ENCODE measurements around the gene AMMECR1.
"Not testable (repeated sequence)": the region's sequence is repeated elsewhere in the genome, so short reads cannot be mapped to it uniquely, and the experiment has no call there.

AMMECR1 gene

GRCh38 chrX:110317820-110318663 lies at the start of gene AMMECR1:
TSS of gene AMMECR1 (minus strand) at chrX:110318085. CDS start at chrX:110318071, 14 bp downstream.
- peak; percentile 73 to 78 for DNase-seq

GRCh38 chrX:110363244-110363643 lies 45.4 kb upstream of the AMMECR1 start:
- no peak for DNase-seq

DNA sequence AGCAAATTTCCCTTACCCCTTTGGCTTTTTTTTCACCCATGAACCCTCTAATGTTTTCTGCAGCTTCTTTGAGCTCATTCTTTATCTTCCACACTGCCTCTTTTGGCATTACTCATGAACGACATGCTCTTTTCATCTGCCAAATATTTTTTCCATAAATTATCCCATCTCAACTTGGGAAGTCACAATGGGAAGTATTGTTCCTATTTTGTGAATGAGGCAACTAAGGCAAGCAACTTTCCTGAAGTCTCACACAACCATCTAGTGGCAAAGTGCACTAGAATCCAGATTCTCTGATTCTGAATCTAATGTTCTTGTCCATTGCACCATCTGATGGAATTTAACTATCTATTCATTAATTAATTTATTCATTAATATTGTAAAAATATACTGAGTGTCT lies 41.4 kb upstream of the AMMECR1 start:
- DNase-seq: no peak

DNA sequence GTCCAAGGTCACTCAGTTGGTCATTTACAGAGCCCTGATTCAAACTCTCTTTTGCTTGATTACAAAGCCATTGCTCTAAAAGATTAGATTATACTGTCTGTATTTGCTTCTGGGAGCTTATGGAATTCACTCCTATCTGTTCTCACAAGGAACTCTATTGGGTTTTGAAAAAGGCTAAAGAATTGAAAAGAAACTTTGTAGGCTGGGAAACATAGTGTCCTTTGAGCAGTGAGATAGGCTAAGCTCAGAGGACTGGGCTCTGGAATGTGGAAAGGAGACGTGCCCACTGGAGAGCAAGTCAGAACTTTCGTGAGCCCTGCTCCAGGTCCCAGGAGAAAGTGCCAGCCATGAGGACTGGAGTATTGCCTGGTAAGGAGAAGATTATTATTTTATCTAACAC lies 40.7 kb upstream of the AMMECR1 start, which contains the start of gene RTL9:
Gene RTL9 (plus strand): TSS at position 301 of the 400 bp plus-strand sequence. CDS start 91,770 bp downstream, outside the sequence.
- DNase-seq: no peak

DNA sequence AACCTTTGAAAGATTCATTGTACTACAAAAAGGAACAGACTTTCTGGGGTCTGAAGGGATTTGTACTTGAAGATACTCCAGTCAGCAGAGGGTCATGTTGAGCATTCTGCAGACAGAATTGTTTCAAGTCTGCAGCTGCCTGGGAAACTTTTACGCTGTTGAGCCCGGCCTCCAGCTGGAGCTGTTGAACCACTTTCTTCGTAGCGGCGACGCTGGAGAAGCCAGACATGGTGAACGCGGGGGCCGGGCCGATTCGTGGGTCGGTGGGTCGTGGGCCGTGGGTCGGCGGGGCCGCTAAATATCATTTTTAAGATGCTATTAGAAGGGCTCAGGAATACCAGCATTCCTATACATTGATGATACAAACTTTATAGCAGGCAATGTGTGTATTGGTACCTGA lies 28.8 kb upstream of the AMMECR1 start:
- no peak for DNase-seq

DNA sequence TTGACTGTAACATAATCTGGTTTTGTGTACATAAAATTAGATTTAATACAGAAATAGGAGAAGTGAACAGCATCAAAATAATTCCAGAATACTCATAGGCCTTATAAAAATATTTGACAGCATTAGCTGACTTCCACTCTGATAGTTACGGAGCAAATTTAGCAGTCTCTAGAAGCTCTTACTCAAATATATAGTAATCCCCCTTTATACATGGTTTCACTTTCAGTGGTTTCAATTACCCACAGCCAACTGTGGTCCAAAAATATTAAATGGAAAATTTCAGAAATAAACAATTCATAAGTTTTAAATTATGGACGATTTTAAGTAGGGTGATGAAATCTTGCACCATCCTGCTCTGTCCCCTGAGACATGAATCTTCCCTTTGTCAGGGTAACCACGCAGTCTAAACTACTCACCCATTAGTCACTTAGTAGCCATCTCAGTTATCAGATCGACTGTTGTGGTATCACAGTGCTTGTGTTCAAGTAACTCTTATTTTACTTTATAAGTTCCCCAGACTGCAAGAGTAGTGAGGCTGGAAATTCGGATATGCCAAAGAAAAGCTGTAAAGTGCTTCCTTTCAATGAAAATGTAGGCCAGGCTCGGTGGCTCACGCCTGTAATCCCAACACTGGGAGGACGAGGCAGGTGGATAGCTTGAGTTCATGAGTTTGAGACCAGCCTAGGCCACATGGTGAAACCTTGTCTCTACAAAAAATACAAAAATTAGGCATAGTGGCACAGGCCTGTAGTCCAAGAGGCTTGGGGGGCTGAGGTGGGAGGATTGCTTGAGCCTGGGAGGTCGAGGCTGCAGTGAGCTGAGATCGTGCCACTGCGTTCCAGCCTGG lies 23.5 kb upstream of the AMMECR1 start:
- DNase-seq: no peak

- no peak for DNase-seq
Observed at GRCh38 chrX:110338935-110339334, 21.1 kb upstream of the AMMECR1 start.

GRCh38 chrX:110333458-110333857 lies 15.6 kb upstream of the AMMECR1 start:
- DNase-seq: not testable (repeated sequence)

- DNase-seq: no peak
Observed at GRCh38 chrX:110331444-110332030, 13.7 kb upstream of the AMMECR1 start.

GRCh38 chrX:110328613-110329012 lies 10.7 kb upstream of the AMMECR1 start:
- DNase-seq: not testable (repeated sequence)

- DNase-seq: no peak
Observed at GRCh38 chrX:110327336-110327735, 9.5 kb upstream of the AMMECR1 start.

DNA sequence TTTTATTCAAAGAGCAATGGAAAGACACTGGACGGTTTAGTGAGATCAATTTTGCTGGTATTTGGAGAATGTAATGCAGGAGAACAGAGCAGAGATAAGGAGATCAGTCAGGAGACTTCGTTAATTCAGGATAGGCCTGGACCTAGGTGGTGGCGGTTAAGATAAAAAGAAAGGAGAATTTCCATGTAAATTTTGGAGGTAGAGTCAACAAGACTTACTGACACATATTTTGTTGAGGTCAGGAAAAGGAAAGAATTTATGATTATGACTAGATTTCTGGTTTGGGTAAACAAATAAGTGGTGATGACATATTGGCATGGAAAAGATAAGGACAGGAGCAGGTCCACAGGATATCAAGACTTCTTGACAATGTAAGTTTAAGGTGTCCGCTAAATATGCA lies 8.8 kb upstream of the AMMECR1 start:
- DNase-seq: no peak

DNA sequence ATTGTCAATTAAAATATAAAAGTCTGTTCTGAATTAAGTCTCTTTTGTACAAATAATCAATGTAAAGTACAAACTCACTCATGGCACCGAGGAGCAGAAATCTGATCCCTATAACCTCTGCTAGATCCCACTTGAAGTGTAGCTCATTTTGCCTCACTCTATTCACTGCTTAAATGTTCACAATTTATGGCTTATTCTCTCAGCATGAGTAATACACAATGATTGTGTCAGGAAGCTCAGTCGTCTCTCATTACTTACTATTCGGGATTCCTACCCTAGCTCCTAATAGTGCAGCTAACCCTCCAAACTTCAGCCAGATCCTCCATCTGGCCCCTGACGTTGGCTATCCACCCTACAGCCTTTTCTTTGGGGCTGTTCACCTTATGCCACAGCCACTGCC lies 4.7 kb upstream of the AMMECR1 start:
- DNase-seq: no peak

GRCh38 chrX:110321670-110322069 lies 3.8 kb upstream of the AMMECR1 start:
- DNase-seq: no peak

DNA sequence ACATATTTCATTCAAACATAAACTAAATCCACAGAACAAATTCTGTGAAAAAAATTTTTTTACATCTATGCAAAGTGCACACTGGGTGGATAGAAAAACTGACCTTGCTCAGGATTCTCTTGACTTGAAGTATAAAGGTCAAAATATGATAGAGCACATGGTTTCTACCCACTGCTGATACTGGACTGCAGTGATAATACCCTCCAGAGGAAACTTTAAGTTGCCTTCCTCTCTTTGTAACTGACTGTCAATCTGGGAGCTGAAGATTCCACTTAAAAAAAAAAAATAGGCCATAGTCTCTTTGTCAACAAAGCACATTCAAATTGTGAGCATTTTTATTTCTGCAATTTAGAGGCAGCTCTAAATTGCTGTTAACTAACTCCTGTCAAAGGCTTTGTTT lies 3.2 kb upstream of the AMMECR1 start:
- no peak for DNase-seq

DNA sequence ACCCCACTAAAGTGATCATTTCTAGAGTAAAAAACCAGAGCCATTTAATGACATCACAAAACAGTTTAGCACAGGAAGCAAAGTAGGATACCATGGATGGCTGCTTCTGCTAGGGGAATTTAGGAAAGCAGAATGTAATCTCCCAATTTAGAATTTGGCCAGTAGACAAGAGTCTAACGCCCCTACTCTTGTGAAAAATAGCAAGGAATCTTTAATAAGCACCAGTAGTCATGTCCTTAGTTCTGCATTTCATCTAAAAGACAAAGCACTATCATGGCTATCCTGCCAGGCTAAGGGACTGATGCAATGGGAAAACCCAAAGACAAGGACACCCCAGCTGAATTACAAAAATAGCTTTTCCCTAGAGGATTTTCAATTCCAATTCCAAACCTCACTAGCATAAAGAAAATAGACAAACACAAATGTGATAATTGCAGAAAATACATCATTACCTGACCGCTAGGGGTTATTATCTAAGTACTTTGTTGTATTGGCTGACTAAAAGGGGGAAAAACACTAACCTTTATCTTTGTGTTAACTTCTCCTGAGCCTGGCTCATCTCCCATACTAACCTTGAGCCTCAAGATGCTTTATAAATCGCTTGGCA lies 2.6 kb upstream of the AMMECR1 start:
- no peak for DNase-seq

- DNase-seq: no peak
Observed at GRCh38 chrX:110318664-110318968, 731 bp upstream of the AMMECR1 start.

- peak; percentile 12 to 21 for DNase-seq
Observed at GRCh38 chrX:110317061-110317819, 645 bp downstream of the AMMECR1 start.

DNA sequence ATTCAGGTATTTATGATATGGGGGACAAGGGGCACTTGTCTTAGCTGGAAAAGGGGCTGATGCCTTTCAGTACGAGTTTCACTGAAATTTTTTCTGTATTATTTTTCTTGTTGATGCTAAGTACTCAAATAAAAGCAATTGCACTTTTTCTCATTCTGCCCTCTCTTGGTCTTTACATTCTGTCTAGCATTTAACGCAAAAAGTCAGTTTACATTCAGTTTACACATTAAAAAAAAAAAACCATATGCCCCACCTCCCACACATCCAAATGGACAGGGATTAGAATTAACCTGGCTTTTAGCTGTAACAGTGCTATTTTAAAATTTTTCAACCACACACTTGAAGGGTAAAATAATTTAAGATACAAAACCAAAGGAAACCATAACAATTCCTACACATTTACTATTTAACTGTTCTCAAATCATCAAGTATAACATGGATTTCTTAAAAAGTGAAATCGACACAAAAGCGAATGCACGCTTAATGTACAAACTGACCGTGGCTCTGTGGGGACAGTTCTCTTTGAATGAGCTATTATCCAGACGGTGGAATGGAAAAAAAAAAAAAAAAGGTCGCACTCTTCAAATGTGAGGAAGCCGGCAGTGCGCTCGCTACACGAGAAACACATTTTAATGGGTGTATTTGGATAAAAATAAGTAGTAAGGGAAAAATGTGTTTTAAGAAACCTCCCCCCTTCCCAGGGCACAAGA lies 1.4 kb downstream of the AMMECR1 start:
- no peak for DNase-seq

- no peak for DNase-seq
Observed at GRCh38 chrX:110315551-110315950, 2.3 kb downstream of the AMMECR1 start.

DNA sequence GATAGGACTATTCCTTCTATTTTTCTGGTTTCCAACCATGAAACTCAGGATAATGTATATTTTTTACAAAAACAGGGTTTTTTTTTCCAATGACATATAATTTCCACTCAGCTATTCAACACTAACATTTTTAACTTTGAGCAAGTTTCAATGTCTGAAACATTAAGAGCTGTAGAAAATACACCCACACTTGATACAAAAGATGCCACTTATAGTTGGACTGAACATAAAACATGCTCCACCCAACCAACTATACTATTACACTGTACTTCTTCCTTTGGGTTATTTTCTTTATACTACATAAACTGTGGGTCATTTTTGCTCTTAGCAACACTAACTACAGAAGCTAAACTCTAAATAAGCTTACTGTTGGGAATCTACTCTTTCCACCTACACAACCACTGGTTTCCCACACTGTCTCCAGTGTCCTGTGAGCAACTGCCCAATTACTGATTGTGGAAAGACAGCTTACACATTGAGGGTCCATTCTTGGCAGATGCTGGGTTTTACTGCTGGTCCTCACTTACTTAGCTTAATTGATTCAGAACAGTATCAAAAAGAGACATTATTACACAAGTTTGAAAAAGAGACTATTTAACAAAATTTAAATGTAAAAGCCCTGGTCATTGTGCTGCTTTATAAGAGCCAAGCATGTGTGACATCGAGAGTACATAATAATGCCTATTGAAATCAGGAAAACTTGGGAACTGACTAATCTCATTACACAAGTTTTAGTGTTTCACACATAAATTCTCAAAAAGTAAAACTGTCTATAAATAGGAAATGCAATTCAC lies 6.3 kb downstream of the AMMECR1 start:
- DNase-seq: no peak
